Smooth muscle cell (in vitro differentiated cells): ENCODE data around the gene APOBEC3C. TPM values are rescaled to one million over a fixed set of nuclear protein-coding genes. Genes with fewer than 3 reads are reported as not detected.

ENCODE experiments used
- DNase-seq: peaks from one replicate; lab custom pipeline; 2025; ENCODE audit not compliant: unreplicated experiment; lab: John Stamatoyannopoulos, UW
- H2AFZ ChIP-seq: fragments of 200-600 bp; sonication (generic); 2 replicates; pipeline ENCODE4 v1.6.0; 2016; ENCODE audit warnings: antibody characterized with exemption, low read depth, mild to moderate bottlenecking
- H3F3A ChIP-seq: fragments of 200-600 bp; sonication (generic); 2 replicates; pipeline ENCODE4 v1.6.0; 2017; ENCODE audit warnings: antibody characterized with exemption, low read depth
- H3K27ac ChIP-seq: fragments of 200-600 bp; sonication (generic); 2 replicates; pipeline ENCODE4 v1.5.1; 2016; ENCODE audit warnings: low read depth, mild to moderate bottlenecking
- H3K27me3 ChIP-seq: fragments of 200-600 bp; sonication (generic); 2 replicates; pipeline ENCODE4 v1.6.1; 2016; ENCODE audit warnings: low read depth, mild to moderate bottlenecking
- H3K36me3 ChIP-seq: fragments of 200-600 bp; sonication (generic); 2 replicates; pipeline ENCODE4 v1.5.1; 2016; ENCODE audit warnings: low read depth
- H3K4me1 ChIP-seq: fragments of 200-600 bp; sonication (generic); 2 replicates; pipeline ENCODE4 v1.5.1; 2016; ENCODE audit warnings: low read depth
- H3K4me2 ChIP-seq: fragments of 200-600 bp; sonication (generic); 2 replicates; pipeline ENCODE4 v1.6.0; 2016; ENCODE audit warnings: mild to moderate bottlenecking
- H3K4me3 ChIP-seq: fragments of 200-600 bp; sonication (generic); 2 replicates; pipeline ENCODE4 v1.5.1; 2016; ENCODE audit warnings: mild to moderate bottlenecking
- H3K79me2 ChIP-seq: fragments of 200-600 bp; sonication (generic); 2 replicates; pipeline ENCODE4 v1.6.0; 2016; ENCODE audit warnings: low read depth, mild to moderate bottlenecking
- H3K9ac ChIP-seq: fragments of 200-600 bp; sonication (generic); 2 replicates; pipeline ENCODE4 v1.6.0; 2016; ENCODE audit warnings: low read depth
- H3K9me3 ChIP-seq: fragments of 200-600 bp; sonication (generic); replicated peaks from 2 replicates; pipeline ENCODE4 v1.5.1; 2016; ENCODE audit warnings: low read depth
- H4K20me1 ChIP-seq: fragments of 200-600 bp; sonication (generic); 2 replicates; pipeline ENCODE4 v1.6.0; 2016; ENCODE audit warnings: low read depth
- WGBS: methylation state at CpG from one replicate; pipeline ENCODE4 v1.1.7; 2016; ENCODE audit warnings: low lambda C conversion rate; 5-methylcytosine and 5-hydroxymethylcytosine counted together
- polyA plus RNA-seq: library from polyadenylated mRNA; unstranded; fragments of >200 nt; fragmentation: Nextera tagmentation; extraction: Ambion mirVana; gene quantifications from 2 replicates; pipeline ENCODE4 v1.2.1, GENCODE V29; 2016
- total RNA-seq: library from RNA; depleted of rRNA; stranded (reverse); fragments of >200 nt; gene quantifications from 2 replicates; pipeline ENCODE4 v1.2.3, GENCODE V29; 2014
- TF ChIP-seq, protein P1 (sequence below): fragments of 200-600 bp; sonication (generic); IDR thresholded peaks from 2 replicates; pipeline ENCODE4 v1.5.1; 2017; ENCODE audit warnings: borderline replicate concordance, mild to moderate bottlenecking, antibody characterized with exemption; ENCODE audit not compliant: insufficient read depth, poor library complexity, severe bottlenecking

APOBEC3C gene
- total and polyA plus RNA-seq, 2 experiments from 2014 or later: 5.3 to 38.0 TPM

DNA sequence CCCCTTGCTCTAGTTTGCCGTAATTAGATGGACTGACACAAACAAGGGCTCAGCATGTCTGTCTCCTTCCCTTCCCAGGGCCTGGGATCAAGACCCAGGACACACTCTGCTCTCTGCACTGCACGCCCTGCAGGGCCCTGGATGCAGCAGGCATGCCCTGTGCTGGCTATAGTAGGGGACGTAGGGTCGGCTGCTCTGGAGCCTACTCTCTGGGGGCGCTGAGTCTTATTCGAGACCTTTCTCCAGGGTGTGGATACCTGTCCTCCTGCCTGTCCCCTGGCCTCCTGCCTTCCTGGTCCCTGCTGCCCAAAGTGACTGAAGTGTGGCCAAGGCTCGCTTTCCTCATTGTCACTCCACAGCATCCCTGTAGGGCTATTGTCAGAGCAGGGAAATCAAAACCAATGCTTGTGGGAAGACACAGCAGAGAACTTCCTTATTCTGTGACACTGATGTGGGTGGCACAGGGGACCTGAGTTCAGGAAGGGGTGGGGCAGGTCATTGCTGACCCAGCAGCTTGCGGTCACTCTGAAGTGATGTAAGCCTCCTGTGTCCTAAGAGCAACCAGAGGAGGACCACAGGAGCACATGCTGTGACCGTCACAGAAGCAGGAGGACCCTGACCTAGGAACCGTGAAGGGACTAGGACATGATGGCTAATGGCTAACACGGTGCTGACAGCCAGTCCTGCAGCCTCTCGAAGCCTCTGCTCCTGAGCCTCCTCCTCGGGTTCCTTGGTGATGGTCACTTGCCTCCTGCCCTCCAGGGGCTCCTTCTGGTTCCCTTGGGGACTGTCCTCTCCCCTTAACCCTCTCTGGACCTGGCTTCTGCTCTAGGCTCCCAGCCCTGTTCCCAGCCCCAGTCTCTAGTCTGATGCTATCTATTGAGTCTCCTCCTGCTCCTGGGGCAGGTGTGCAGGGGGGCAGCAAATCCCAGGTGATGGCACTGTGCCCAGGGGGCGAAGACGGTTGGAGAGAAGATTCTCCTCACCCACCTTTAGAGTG, 46.3 kb upstream of the APOBEC3C start:
- H3K27ac ChIP-seq: no peak overlapping the region
- no peaks in the 10 kb centered on the region for H3K9me3 ChIP-seq
- DNase-seq: no peak
- no peaks in the 10 kb centered on the region for H3F3A ChIP-seq
- no peaks in the 10 kb centered on the region for H3K36me3 ChIP-seq
- no peaks in the 10 kb centered on the region for H3K27me3 ChIP-seq
- H3K9ac ChIP-seq: no peak overlapping the region
- no peaks in the 10 kb centered on the region for H4K20me1 ChIP-seq
- H3K4me1 ChIP-seq: no peaks in the 10 kb centered on the region
- no peak overlapping the region for H3K4me2 ChIP-seq
- H3K4me3 ChIP-seq: no peak overlapping the region
- no peak overlapping the region for H2AFZ ChIP-seq
- TF ChIP-seq, protein P1, sequence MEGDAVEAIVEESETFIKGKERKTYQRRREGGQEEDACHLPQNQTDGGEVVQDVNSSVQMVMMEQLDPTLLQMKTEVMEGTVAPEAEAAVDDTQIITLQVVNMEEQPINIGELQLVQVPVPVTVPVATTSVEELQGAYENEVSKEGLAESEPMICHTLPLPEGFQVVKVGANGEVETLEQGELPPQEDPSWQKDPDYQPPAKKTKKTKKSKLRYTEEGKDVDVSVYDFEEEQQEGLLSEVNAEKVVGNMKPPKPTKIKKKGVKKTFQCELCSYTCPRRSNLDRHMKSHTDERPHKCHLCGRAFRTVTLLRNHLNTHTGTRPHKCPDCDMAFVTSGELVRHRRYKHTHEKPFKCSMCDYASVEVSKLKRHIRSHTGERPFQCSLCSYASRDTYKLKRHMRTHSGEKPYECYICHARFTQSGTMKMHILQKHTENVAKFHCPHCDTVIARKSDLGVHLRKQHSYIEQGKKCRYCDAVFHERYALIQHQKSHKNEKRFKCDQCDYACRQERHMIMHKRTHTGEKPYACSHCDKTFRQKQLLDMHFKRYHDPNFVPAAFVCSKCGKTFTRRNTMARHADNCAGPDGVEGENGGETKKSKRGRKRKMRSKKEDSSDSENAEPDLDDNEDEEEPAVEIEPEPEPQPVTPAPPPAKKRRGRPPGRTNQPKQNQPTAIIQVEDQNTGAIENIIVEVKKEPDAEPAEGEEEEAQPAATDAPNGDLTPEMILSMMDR: no peak
- H3K79me2 ChIP-seq: no peaks in the 10 kb centered on the region
- 85% methylated on average over 15 of the region's 15 CpGs for WGBS

DNA sequence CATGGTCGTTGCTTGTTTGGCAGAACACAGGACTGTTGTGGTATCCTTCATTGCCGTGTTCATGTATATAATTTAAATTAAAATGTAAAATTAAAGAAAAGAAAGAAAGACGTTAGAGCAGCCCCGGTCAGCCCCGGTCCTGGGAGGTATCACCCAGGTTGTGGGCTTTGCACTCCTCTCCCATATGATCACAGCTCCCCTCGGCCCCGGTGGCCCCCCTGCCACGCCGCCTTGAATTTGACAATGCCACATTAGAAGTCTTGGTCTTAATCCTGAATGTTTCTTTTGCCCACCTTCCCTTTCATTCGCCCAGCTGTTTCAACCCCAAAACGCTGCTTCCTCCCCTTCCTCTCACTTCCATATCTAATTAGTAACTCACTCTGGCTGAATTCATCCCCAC, 45.3 kb upstream of the APOBEC3C start:
- Histone ChIP-seq H3K9me3 (no peaks in the 10 kb centered on the region), H3K9ac (no peak overlapping the region), H2AFZ (no peak overlapping the region), H3K27me3 (no peaks in the 10 kb centered on the region), H3K4me1 (no peaks in the 10 kb centered on the region), H3K36me3 (no peaks in the 10 kb centered on the region), H4K20me1 (no peaks in the 10 kb centered on the region), H3K4me3 (no peak overlapping the region), H3K4me2 (no peak overlapping the region), H3K79me2 (no peaks in the 10 kb centered on the region), H3F3A (no peaks in the 10 kb centered on the region), H3K27ac (no peak overlapping the region)
- no peak for DNase-seq
- WGBS: 83% methylated on average over 11 of the region's 11 CpGs
- TF ChIP-seq, protein P1: no peak

DNA sequence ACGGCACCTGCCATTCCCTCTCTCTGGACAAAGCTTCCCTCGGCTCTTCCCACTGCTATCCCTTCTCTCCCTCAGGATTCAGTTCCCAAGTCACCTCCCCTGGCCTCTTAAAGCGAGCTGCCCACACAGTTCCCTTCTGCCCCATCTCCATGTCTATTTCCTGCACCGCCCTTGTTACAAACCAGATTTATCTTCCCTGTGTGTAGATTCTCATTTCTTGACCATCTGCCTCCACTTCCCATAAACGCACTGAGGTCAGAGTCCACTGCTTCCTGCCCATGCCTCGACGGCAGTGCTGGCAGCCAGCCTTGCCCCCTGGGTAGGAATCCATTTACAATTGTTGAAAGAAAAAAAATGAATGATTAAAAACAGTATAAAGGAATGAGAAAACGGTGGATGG, 43.5 kb upstream of the APOBEC3C start:
- Histone ChIP-seq H4K20me1 (no peaks in the 10 kb centered on the region), H3K27me3 (no peaks in the 10 kb centered on the region), H2AFZ (no peak overlapping the region), H3K4me1 (no peaks in the 10 kb centered on the region), H3K9ac (no peak overlapping the region), H3K36me3 (no peaks in the 10 kb centered on the region), H3K79me2 (no peaks in the 10 kb centered on the region), H3K9me3 (no peaks in the 10 kb centered on the region), H3K4me2 (no peak overlapping the region), H3K4me3 (no peak overlapping the region), H3K27ac (no peak overlapping the region), H3F3A (no peaks in the 10 kb centered on the region)
- TF ChIP-seq, protein P1: no peak
- no peak for DNase-seq
- 86% methylated on average over 8 of the region's 8 CpGs for WGBS
